ENCODE data around the gene BRD7. TPM values are rescaled to one million over a fixed set of nuclear protein-coding genes. Genes with fewer than 3 reads are reported as not detected.
A peak's percentile ranks its signal among the peaks of the same experiment; 100 is the strongest.

The BRD7 gene
- total RNA-seq (10 to 100 TPM; 79.2 to 96.0 TPM), polyA plus RNA-seq (ENCODE audit: insufficient read depth, low read depth, low replicate concordance) (110 TPM)
- long read RNA-seq, donor 1, full-length matches to known transcripts = 17 of 53 reads
- long read RNA-seq, donor 1, partial matches to known transcripts = 36 of 53 reads
- long read RNA-seq, donor 1, other reads (novel, unspliced or antisense) = 0 of 53 reads
- long read RNA-seq, donor 2, partial matches to known transcripts = 34 of 35 reads
- long read RNA-seq, donor 2, other reads (novel, unspliced or antisense) = 0 of 35 reads

DNA sequence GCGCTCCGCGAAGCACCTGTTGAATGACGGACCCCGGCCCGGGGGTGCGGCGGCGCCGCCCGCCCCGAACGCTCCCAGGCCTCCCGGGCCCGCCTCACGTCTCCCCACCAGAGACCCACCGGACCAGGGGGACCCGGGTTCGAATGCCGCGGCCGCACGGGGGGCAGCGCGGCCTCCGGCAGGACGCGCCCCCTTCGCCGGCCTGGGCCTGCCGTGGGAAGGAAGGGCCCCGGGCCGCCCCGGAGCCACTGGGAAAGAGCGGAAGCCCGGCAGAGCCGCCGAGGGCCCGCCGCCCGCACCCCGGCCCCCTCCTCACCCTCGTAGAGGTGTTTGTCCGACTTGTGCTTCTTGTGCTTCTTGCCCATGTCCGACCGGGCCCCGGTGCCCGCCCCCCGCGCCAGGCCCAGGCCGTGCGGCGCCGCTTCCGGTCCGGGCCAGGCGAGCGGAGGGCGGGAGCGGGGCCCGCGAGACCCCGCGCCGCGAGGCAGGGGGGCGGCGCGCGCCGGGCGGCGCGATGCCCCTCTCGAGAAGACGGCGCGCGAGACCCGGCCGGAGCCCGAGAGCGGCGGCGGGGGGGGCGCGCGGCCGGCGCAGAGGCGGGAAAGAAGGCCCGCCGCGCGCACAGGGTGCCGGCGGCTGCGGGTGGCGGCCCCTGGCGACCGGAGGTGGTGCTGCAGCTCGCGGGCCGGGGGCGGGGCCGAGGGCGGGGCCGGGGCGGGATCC is at the start of gene BRD7:
Gene BRD7, minus strand, starts transcription at position 579 of the 723 bp plus-strand sequence. Its CDS starts 214 bp downstream, at position 365.
- no peaks in the 10 kb centered on the region for H3K36me3 ChIP-seq (ENCODE audit: low read depth, missing control alignments)
- no peak for TF ChIP-seq POLR2A (IDR thresholded peaks at IDR 0.05)
- TF ChIP-seq, protein P1, sequence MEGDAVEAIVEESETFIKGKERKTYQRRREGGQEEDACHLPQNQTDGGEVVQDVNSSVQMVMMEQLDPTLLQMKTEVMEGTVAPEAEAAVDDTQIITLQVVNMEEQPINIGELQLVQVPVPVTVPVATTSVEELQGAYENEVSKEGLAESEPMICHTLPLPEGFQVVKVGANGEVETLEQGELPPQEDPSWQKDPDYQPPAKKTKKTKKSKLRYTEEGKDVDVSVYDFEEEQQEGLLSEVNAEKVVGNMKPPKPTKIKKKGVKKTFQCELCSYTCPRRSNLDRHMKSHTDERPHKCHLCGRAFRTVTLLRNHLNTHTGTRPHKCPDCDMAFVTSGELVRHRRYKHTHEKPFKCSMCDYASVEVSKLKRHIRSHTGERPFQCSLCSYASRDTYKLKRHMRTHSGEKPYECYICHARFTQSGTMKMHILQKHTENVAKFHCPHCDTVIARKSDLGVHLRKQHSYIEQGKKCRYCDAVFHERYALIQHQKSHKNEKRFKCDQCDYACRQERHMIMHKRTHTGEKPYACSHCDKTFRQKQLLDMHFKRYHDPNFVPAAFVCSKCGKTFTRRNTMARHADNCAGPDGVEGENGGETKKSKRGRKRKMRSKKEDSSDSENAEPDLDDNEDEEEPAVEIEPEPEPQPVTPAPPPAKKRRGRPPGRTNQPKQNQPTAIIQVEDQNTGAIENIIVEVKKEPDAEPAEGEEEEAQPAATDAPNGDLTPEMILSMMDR (IDR thresholded peaks at IDR 0.05) = peak in 1 of 3 experiments; percentile 88
- peaks cover 15% of the 10 kb centered on the region for H3K4me1 ChIP-seq
- H3K9me3 ChIP-seq = no peaks in the 10 kb centered on the region
- peak; percentile 67 for DNase-seq
- peak within 1 kb of the TSS; percentile 42 to 82 for H3K27ac ChIP-seq
- peak within 1 kb of the TSS; percentile 85 to 94 for H3K4me3 ChIP-seq
- intact Hi-C loops (cut with DNase I; ENCODE audit: low total_unique reads) = loop anchor here (10.0 kb wide), 1 partner anchor 124 kb away; no protein-coding TSS in a partner anchor
- no peaks in the 10 kb centered on the region for H3K27me3 ChIP-seq
- 0 to 1% methylated on average over 23 to 88 of the region's 109 CpGs for WGBS, 2 donors

DNA sequence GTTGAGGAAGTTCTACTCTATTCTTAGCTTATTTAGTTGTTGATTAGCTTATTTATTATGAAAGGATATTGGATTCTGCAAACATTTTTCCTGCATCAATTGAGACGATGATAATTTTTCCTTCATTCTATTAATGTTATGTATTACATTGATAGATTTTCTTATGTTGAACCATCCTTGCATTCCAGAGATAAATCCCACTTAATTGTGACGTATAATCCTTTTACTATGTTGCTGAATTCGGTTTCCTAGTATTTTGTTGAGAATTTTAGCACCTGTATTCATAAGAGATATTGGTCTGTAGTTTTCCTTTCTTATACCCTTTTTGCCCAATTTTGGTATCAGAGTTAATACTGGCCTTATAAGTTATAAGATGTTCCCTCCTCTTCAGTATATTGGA is 47.6 kb upstream of the BRD7 start:
- Histone ChIP-seq H3K27ac (no peak overlapping the region), H3K36me3 (ENCODE audit: low read depth, missing control alignments) (no peaks in the 10 kb centered on the region), H3K27me3 (no peaks in the 10 kb centered on the region), H3K4me1 (no peaks in the 10 kb centered on the region), H3K9me3 (no peaks in the 10 kb centered on the region), H3K4me3 (no peak overlapping the region)
- no peak for TF ChIP-seq POLR2A (IDR thresholded peaks at IDR 0.05)
- TF ChIP-seq, protein P1 (IDR thresholded peaks at IDR 0.05) = no peak
- 70 to 73% methylated on average over 3 of the region's 3 CpGs for WGBS, 2 donors
- DNase-seq = no peak
- intact Hi-C loops (cut with DNase I; ENCODE audit: low total_unique reads) = no loop called here

DNA sequence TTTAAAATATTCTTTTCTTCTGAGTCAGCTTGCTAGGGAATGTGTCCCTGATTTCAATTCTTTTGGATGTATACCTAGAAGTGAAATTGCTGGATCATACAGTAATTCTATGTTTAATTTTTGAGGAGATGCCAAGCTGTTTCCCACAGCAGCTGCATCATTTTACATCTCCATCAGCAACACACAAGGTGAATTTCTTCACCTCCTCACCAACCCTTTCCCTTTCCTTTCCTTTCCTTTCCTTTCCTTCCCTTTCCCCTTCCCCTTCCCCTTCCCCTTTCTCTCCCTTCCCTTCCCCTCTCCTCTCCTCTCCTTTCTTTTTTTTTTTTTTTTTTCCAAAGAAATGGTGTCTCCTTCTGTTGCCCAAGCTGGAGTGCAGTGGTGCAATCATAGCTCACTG is 45.4 kb upstream of the BRD7 start:
- H3K27me3 ChIP-seq = no peaks in the 10 kb centered on the region
- TF ChIP-seq, protein P1 (IDR thresholded peaks at IDR 0.05) = no peak
- DNase-seq = no peak
- H3K27ac ChIP-seq = no peak overlapping the region
- no peaks in the 10 kb centered on the region for H3K9me3 ChIP-seq
- no peaks in the 10 kb centered on the region for H3K36me3 ChIP-seq (ENCODE audit: low read depth, missing control alignments)
- no peaks in the 10 kb centered on the region for H3K4me1 ChIP-seq
- H3K4me3 ChIP-seq = no peak overlapping the region
- intact Hi-C loops (cut with DNase I; ENCODE audit: low total_unique reads) = no loop called here

DNA sequence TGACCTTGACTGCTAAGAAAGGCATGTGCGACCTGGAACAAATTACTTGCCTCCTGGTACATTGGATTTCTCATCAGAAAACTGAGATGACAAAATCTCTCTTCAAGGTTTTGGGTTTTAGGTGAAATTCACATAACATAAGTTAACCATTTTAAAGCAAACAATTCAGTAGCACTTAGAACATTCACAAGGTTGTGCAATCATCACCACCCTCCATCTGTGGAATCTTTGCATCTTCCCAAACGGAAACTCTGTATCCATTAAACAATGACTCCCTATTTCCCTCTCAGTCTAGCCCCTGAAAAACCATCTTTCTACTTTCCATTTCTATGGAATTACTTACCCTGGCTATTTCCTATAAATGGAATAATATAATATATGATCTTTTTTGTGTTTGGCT is 42.2 kb upstream of the BRD7 start:
- no peaks in the 10 kb centered on the region for H3K4me1 ChIP-seq
- TF ChIP-seq POLR2A (IDR thresholded peaks at IDR 0.05) = no peak
- TF ChIP-seq, protein P1 (IDR thresholded peaks at IDR 0.05) = no peak
- WGBS, 2 donors = 77 to 83% methylated on average over 2 of the region's 2 CpGs
- no peak overlapping the region for H3K27ac ChIP-seq
- H3K4me3 ChIP-seq = no peak overlapping the region
- no peaks in the 10 kb centered on the region for H3K9me3 ChIP-seq
- H3K27me3 ChIP-seq = no peaks in the 10 kb centered on the region
- intact Hi-C loops (cut with DNase I; ENCODE audit: low total_unique reads) = no loop called here
- no peaks in the 10 kb centered on the region for H3K36me3 ChIP-seq (ENCODE audit: low read depth, missing control alignments)
- DNase-seq = no peak

Measured in testis (tissue), 5 donors.